SK-N-SH (cell line): ENCODE results near the gene SRSF6. TPM values are rescaled to one million over a fixed set of nuclear protein-coding genes. Genes with fewer than 3 reads are reported as not detected.
"Not testable (repeated sequence)": the region's sequence is repeated elsewhere in the genome, so short reads cannot be mapped to it uniquely, and the experiment has no call there.

Source experiments
- CTCF ChIA-PET: fragments of 300-600, 350-600 bp; formaldehyde crosslinking; extraction: SDS; loops from one replicate; lab custom pipeline; 2021; lab: Yijun Ruan, JAX
- POLR2A ChIA-PET: fragments of 350-600 bp; sonication (Branson Sonifier 250); formaldehyde crosslinking; extraction: SDS; loops from one replicate; lab custom pipeline; 2020; ENCODE audit warnings: antibody characterized with exemption, inconsistent platforms; lab: Yijun Ruan, JAX
- DNase-seq: peaks from one replicate; pipeline ENCODE4 v3.0.0; 2012
- H2AFZ ChIP-seq: fragments of 200-600 bp; sonication (generic); 2 replicates; pipeline ENCODE4 v1.8.1; 2016; ENCODE audit warnings: antibody characterized with exemption, mild to moderate bottlenecking, low read depth
- H3F3A ChIP-seq: fragments of 200-600 bp; sonication (generic); replicated peaks from 2 replicates; pipeline ENCODE3; 2016; ENCODE audit warnings: antibody characterized with exemption, mild to moderate bottlenecking; ENCODE audit not compliant: insufficient read depth
- H3K27ac ChIP-seq, 2 experiments: fragments of 200-500 bp in 1 of 2; fragments of 200-600 bp in 1 of 2; sonication (Bioruptor generic) in 1 of 2; sonication (generic), shearing (Covaris generic) in 1 of 2; 2 replicates each; pipeline versions ENCODE4 v1.5.1 to v1.6.1; 2014 to 2016; ENCODE audit warnings: low read depth in 2 of 2, inconsistent platforms in 1 of 2, low read length in 1 of 2, mild to moderate bottlenecking in 1 of 2, mixed read lengths in 1 of 2
- H3K27me3 ChIP-seq: fragments of 200-600 bp; sonication (generic), shearing (Covaris generic); 2 replicates; pipeline ENCODE4 v1.6.1; 2016; ENCODE audit warnings: mixed run types; ENCODE audit not compliant: insufficient read depth
- H3K36me3 ChIP-seq, 2 experiments: fragments of 200-500 bp in 1 of 2; fragments of 200-600 bp in 1 of 2; sonication (Bioruptor generic) in 1 of 2; sonication (generic) in 1 of 2; replicated peaks in 1 of 2; 2 replicates each; pipeline versions ENCODE3 to v1.5.1; 2014 to 2016; ENCODE audit warnings: low read length in 1 of 2, mild to moderate bottlenecking in 1 of 2; ENCODE audit not compliant: insufficient read depth in 2 of 2, control insufficient read depth in 1 of 2
- H3K4me1 ChIP-seq, 2 experiments: fragments of 200-500 bp in 1 of 2; fragments of 200-600 bp in 1 of 2; sonication (Bioruptor generic) in 1 of 2; sonication (generic), shearing (Covaris generic) in 1 of 2; 2 replicates each; pipeline versions ENCODE4 v1.5.1 to v1.6.1; 2014 to 2016; ENCODE audit warnings: low read depth in 1 of 2, low read length in 1 of 2, mixed run types in 1 of 2; ENCODE audit not compliant: insufficient read depth in 2 of 2, control insufficient read depth in 1 of 2
- H3K4me2 ChIP-seq: fragments of 200-600 bp; sonication (generic), shearing (Covaris generic); 2 replicates; pipeline ENCODE4 v1.6.1; 2017; ENCODE audit warnings: mixed run types
- H3K4me3 ChIP-seq, 2 experiments: fragments of 200-500 bp in 1 of 2; fragments of 200-600 bp in 1 of 2; sonication (Bioruptor generic) in 1 of 2; sonication (generic), shearing (Covaris generic) in 1 of 2; 2 replicates each; pipeline versions ENCODE4 v1.5.1 to v1.8.1; 2014 to 2016; ENCODE audit warnings: low read depth in 2 of 2, inconsistent platforms in 1 of 2, low read length in 1 of 2, mild to moderate bottlenecking in 1 of 2, mixed read lengths in 1 of 2, moderate library complexity in 1 of 2
- H3K79me2 ChIP-seq: fragments of 200-600 bp; sonication (generic); 2 replicates; pipeline ENCODE4 v1.8.1; 2017; ENCODE audit warnings: mild to moderate bottlenecking; ENCODE audit not compliant: insufficient read depth
- H3K9ac ChIP-seq: fragments of 200-600 bp; sonication (generic); 2 replicates; pipeline ENCODE4 v1.6.1; 2017; ENCODE audit warnings: mixed run types
- H3K9me2 ChIP-seq: fragments of 200-600 bp; sonication (generic); 2 replicates; pipeline ENCODE4 v1.6.1; 2017; ENCODE audit warnings: mixed run types
- H3K9me3 ChIP-seq: fragments of 200-600 bp; sonication (generic); 2 replicates; pipeline ENCODE4 v1.6.1; 2017; ENCODE audit warnings: mixed run types, mild to moderate bottlenecking, moderate library complexity
- H4K20me1 ChIP-seq: fragments of 200-600 bp; sonication (generic); 2 replicates; pipeline ENCODE4 v1.6.1; 2017; ENCODE audit warnings: mild to moderate bottlenecking, mixed run types; ENCODE audit not compliant: insufficient read depth
- CHD2 ChIP-seq: fragments of 150-350 bp; IDR thresholded peaks from 2 replicates; pipeline ENCODE4 v1.6.1; 2018; ENCODE audit warnings: low read length; ENCODE audit not compliant: partially characterized antibody
- EP300 ChIP-seq, 2 experiments: IDR thresholded peaks; 2 replicates each; pipeline versions ENCODE4 v1.4.0 to v1.6.1; 2012; ENCODE audit warnings: borderline replicate concordance in 1 of 2, low read depth in 1 of 2, low read length in 1 of 2
- EZH2phosphoT487 ChIP-seq: fragments of 200-600 bp; sonication (generic); IDR thresholded peaks from 2 replicates; pipeline ENCODE4 v1.6.1; 2017; ENCODE audit warnings: low read depth, mixed run types, mild to moderate bottlenecking, antibody characterized with exemption, moderate library complexity, borderline replicate concordance
- NFIC ChIP-seq: IDR thresholded peaks from 2 replicates; pipeline ENCODE4 v1.4.0; 2012; ENCODE audit warnings: borderline replicate concordance
- NRF1 ChIP-seq: IDR thresholded peaks from 2 replicates; pipeline ENCODE4 v1.6.1; 2012; ENCODE audit warnings: low read depth, mild to moderate bottlenecking, low read length
- RAD21 ChIP-seq: IDR thresholded peaks from 2 replicates; pipeline ENCODE4 v1.6.1; 2012; ENCODE audit warnings: mild to moderate bottlenecking, low read length
- RCOR1 ChIP-seq: fragments of 150-350 bp; IDR thresholded peaks from 2 replicates; pipeline ENCODE4 v1.6.1; 2017; ENCODE audit warnings: antibody characterized with exemption, low read length
- SMC3 ChIP-seq: IDR thresholded peaks from 2 replicates; pipeline ENCODE4 v1.6.1; 2012; ENCODE audit warnings: low read depth, low read length, improper control_type of control experiment
- WGBS: methylation state at CpG from one replicate; pipeline ENCODE4 v1.1.6; 2017; ENCODE audit warnings: low lambda C conversion rate; 5-methylcytosine and 5-hydroxymethylcytosine counted together
- polyA plus RNA-seq, 3 experiments: library from polyadenylated mRNA; depleted of rRNA; stranded (reverse); fragments of >200 nt; gene quantifications; 2 replicates each; pipeline ENCODE4 v1.2.3, GENCODE V29; 2012
- TF ChIP-seq, protein P1 (sequence below): fragments of 200-600 bp; sonication (generic); IDR thresholded peaks from 2 replicates; pipeline ENCODE4 v1.6.1; 2017; ENCODE audit warnings: antibody characterized with exemption, mild to moderate bottlenecking, moderate library complexity

Gene SRSF6
- polyA plus RNA-seq, 1 of the 3 experiments (the other 2 are of a cell fraction) = 92.6 TPM

DNA sequence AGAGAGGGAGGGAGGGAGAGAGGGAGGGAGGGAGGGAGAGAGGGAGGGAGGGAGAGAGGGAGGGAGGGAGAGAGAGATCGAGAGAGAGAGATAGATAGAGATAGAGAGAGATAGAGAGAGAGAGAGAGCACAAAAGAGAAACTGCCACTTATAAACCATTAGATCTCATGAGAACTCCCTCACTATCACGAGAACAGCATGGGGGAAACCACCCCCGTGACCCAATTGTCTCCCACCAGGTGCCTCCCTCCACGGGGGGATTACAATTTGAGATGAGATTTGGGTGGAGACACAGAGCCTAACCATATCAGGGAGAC lies 9.3 kb upstream of the SRSF6 start:
- not testable (repeated sequence) for H3K9ac ChIP-seq, H3K36me3 ChIP-seq, H2AFZ ChIP-seq, H3K4me3 ChIP-seq, H3K9me2 ChIP-seq, H3K9me3 ChIP-seq, H4K20me1 ChIP-seq, H3K27me3 ChIP-seq, H3K79me2 ChIP-seq, H3F3A ChIP-seq, DNase-seq
- Histone ChIP-seq H3K27ac (peak overlapping the region in 1 of 2 experiments; percentile 79; a peak in 2 of 4 replicates), H3K4me1 (peaks cover 0 to 17% of the 10 kb centered on the region in 2 experiments; a peak in 1 of 4 replicates), H3K4me2 (0 out of 2 replicates have a peak overlapping the region, but pooled peaks have one; percentile 2)
- ChIA-PET CTCF (interaction anchor here (0.6 to 4.3 kb wide), 31 partner anchors 9 to 742 kb away, joined by 3 to 40 read pairs (median 4); no protein-coding TSS in a partner anchor), POLR2A (interaction anchor here (1.0 to 3.8 kb wide), 2 partner anchors 9 kb away, joined by 6 to 40 read pairs; partner anchors contain the start of gene SRSF6)
- peak; percentile 70 for TF ChIP-seq CHD2
- 3% methylated on average over 4 of the region's 4 CpGs for WGBS

GRCh38 chr20:43448748-43449535 lies 8.8 kb upstream of the SRSF6 start:
- TF ChIP-seq NFIC (no peak), RAD21 (peak; percentile 91), SMC3 (peak; percentile 68), RCOR1 (peak; percentile 26; the same call in 1 of the 2 replicates), EP300 (IDR thresholded peaks at IDR 0.05; ENCODE audit: borderline replicate concordance in 1 of 2, low read depth in 1 of 2, low read length in 1 of 2) (peak in 1 of 2 experiments; percentile 60; a peak in 1 of 4 replicates), NRF1 (no peak), EZH2phosphoT487 (no peak)
- TF ChIP-seq, protein P1, sequence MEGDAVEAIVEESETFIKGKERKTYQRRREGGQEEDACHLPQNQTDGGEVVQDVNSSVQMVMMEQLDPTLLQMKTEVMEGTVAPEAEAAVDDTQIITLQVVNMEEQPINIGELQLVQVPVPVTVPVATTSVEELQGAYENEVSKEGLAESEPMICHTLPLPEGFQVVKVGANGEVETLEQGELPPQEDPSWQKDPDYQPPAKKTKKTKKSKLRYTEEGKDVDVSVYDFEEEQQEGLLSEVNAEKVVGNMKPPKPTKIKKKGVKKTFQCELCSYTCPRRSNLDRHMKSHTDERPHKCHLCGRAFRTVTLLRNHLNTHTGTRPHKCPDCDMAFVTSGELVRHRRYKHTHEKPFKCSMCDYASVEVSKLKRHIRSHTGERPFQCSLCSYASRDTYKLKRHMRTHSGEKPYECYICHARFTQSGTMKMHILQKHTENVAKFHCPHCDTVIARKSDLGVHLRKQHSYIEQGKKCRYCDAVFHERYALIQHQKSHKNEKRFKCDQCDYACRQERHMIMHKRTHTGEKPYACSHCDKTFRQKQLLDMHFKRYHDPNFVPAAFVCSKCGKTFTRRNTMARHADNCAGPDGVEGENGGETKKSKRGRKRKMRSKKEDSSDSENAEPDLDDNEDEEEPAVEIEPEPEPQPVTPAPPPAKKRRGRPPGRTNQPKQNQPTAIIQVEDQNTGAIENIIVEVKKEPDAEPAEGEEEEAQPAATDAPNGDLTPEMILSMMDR = peak; percentile 78
- TF ChIP-seq, all 33 proteins: peak for 5
- peak overlapping the region in 1 of 2 experiments; percentile 79; a peak in 2 of 4 replicates for H3K27ac ChIP-seq
- POLR2A ChIA-PET = interaction anchor here (1.0 kb wide), 1 partner anchor 8 kb away, joined by 6 read pairs; the partner anchor contains the start of gene SRSF6
- H3K4me1 ChIP-seq = peaks cover 0 to 17% of the 10 kb centered on the region in 2 experiments; a peak in 1 of 4 replicates
- H3K4me3 ChIP-seq = no peak overlapping the region; a peak in 1 of 4 replicates
- peak; percentile 63 for DNase-seq
- H3K9me3 ChIP-seq = no peaks in the 10 kb centered on the region
- H3F3A ChIP-seq = no peaks in the 10 kb centered on the region
- H3K9me2 ChIP-seq = no peaks in the 10 kb centered on the region
- no peaks in the 10 kb centered on the region for H4K20me1 ChIP-seq
- no peaks in the 10 kb centered on the region for H3K27me3 ChIP-seq
- no peak overlapping the region for H3K9ac ChIP-seq
- H3K4me2 ChIP-seq = 0 out of 2 replicates have a peak overlapping the region, but pooled peaks have one; percentile 2
- H3K36me3 ChIP-seq = no peaks in the 10 kb centered on the region
- H2AFZ ChIP-seq = no peak overlapping the region
- no peaks in the 10 kb centered on the region for H3K79me2 ChIP-seq
- CTCF ChIA-PET = interaction anchor here (0.6 to 4.3 kb wide), 34 partner anchors 8 to 746 kb away, joined by 3 to 40 read pairs (median 4); no protein-coding TSS in a partner anchor
- 26% methylated on average over 9 of the region's 9 CpGs for WGBS
